ENCODE measurements around the gene MED22.

DNA sequence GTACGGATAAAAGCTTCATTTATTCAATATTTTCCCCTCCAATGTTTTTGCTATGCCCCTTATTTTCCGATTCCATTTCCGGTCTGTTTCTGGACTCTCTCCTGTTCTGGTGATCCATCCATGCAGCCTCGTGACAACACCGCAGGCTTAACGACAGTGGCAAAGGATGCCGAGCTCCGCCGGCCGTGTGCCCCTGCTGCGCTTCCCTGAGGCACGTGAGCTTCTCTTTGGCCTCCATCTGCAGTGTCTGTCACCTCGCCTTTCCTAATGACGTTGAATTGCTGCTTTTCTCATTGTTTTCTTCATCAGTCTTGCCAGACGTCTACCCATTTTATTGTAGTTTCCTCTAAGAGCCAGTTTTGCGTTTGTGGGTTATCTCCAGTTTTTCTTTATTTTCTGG is 40.6 kb downstream of the MED22 start:
- TF ChIP-seq, protein P1, sequence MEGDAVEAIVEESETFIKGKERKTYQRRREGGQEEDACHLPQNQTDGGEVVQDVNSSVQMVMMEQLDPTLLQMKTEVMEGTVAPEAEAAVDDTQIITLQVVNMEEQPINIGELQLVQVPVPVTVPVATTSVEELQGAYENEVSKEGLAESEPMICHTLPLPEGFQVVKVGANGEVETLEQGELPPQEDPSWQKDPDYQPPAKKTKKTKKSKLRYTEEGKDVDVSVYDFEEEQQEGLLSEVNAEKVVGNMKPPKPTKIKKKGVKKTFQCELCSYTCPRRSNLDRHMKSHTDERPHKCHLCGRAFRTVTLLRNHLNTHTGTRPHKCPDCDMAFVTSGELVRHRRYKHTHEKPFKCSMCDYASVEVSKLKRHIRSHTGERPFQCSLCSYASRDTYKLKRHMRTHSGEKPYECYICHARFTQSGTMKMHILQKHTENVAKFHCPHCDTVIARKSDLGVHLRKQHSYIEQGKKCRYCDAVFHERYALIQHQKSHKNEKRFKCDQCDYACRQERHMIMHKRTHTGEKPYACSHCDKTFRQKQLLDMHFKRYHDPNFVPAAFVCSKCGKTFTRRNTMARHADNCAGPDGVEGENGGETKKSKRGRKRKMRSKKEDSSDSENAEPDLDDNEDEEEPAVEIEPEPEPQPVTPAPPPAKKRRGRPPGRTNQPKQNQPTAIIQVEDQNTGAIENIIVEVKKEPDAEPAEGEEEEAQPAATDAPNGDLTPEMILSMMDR (IDR thresholded peaks at IDR 0.05; ENCODE audit: poor library complexity) = no peak
- TF ChIP-seq EZH2 (IDR thresholded peaks at IDR 0.05; ENCODE audit: borderline replicate concordance) = no peak
